Neutrophil (primary cell): Measurements from ENCODE around the gene FAM151B.
"Not testable (repeated sequence)": the region's sequence is repeated elsewhere in the genome, so short reads cannot be mapped to it uniquely, and the experiment has no call there.

Source experiments
- H3K27ac ChIP-seq: fragments of 200-600 bp; sonication (generic); 2 replicates; pipeline ENCODE4 v1.5.1; 2016; ENCODE audit warnings: mild to moderate bottlenecking, moderate library complexity
- H3K27me3 ChIP-seq: fragments of 200-600 bp; sonication (generic); 2 replicates; pipeline ENCODE4 v1.6.0; 2016; ENCODE audit warnings: mild to moderate bottlenecking
- H3K36me3 ChIP-seq: fragments of 200-600 bp; sonication (generic); 2 replicates; pipeline ENCODE4 v1.5.1; 2017
- H3K4me1 ChIP-seq, 2 experiments: fragments of 200-600 bp in 1 of 2; sonication (generic) in 1 of 2; 1 replicate in 1 of 2; 2 replicates in 1 of 2; pipeline versions ENCODE4 v1.5.1 to v1.6.1; 2013 to 2016; ENCODE audit warnings: low read depth in 1 of 2, low read length in 1 of 2, mild to moderate bottlenecking in 1 of 2, moderate library complexity in 1 of 2; ENCODE audit not compliant: control insufficient read depth in 1 of 2, insufficient read depth in 1 of 2
- H3K4me3 ChIP-seq, 2 experiments: fragments of 200-600 bp in 1 of 2; sonication (generic) in 1 of 2; 1 replicate in 1 of 2; 2 replicates in 1 of 2; pipeline ENCODE4 v1.5.1; 2013 to 2016; ENCODE audit warnings: low read depth in 1 of 2, low read length in 1 of 2, mild to moderate bottlenecking in 1 of 2, moderate library complexity in 1 of 2
- H3K9me3 ChIP-seq: fragments of 200-600 bp; sonication (generic); 2 replicates; pipeline ENCODE4 v1.5.1; 2016
- TF ChIP-seq, protein P1 (sequence below): fragments of 200-600 bp; sonication (generic); IDR thresholded peaks from 2 replicates; pipeline ENCODE4 v1.5.1; 2016; ENCODE audit warnings: antibody characterized with exemption

FAM151B gene

DNA sequence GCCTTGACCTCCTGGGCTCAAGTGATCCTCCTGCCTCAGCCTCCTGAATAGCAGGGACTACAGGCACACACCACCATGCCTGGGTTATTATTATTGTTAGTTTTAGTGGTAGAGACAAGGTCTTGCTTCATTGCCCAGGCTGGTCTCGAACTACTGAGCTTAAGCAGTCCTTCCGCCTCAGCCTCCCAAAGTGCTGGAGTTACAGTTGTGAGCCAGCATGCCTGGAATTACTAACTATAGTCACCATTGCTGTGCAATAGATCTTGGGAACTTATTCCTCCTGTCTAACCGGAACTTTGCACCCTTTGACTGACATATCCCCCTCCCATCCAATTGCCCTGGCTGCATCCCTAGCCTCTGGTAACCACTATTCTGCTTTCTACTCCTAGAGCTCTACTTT lies 3.4 kb downstream of the FAM151B start:
- Histone ChIP-seq H3K4me3 (no peak overlapping the region), H3K27me3 (no peaks in the 10 kb centered on the region), H3K27ac (no peak overlapping the region), H3K36me3 (no peaks in the 10 kb centered on the region), H3K4me1 (peaks cover 47 to 66% of the 10 kb centered on the region in 2 experiments), H3K9me3 (no peaks in the 10 kb centered on the region)
- TF ChIP-seq, protein P1, sequence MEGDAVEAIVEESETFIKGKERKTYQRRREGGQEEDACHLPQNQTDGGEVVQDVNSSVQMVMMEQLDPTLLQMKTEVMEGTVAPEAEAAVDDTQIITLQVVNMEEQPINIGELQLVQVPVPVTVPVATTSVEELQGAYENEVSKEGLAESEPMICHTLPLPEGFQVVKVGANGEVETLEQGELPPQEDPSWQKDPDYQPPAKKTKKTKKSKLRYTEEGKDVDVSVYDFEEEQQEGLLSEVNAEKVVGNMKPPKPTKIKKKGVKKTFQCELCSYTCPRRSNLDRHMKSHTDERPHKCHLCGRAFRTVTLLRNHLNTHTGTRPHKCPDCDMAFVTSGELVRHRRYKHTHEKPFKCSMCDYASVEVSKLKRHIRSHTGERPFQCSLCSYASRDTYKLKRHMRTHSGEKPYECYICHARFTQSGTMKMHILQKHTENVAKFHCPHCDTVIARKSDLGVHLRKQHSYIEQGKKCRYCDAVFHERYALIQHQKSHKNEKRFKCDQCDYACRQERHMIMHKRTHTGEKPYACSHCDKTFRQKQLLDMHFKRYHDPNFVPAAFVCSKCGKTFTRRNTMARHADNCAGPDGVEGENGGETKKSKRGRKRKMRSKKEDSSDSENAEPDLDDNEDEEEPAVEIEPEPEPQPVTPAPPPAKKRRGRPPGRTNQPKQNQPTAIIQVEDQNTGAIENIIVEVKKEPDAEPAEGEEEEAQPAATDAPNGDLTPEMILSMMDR = no peak

DNA sequence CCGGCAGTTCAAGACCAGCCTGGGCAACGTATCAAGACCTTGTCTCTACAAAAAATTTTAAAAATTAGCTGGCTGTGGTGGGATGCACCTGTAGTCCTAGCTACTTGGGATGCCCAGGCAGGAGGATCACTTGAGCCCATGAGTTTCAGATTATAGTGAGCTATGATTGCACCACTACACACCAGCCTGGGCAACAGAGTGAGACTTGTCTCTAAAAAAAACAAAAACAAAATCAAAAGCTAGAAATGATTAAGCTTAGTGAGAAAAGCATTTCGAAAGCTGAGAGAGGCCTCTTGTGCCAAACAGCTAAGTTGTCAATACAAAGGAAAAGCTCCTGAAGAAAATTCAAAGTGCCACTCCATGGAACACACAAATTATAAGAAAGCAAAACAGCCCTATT lies 4.8 kb downstream of the FAM151B start:
- Histone ChIP-seq H3K27ac (no peak overlapping the region), H3K27me3 (no peaks in the 10 kb centered on the region), H3K4me1 (peaks cover 46 to 58% of the 10 kb centered on the region in 2 experiments), H3K36me3 (no peaks in the 10 kb centered on the region), H3K9me3 (no peaks in the 10 kb centered on the region), H3K4me3 (no peak overlapping the region)
- TF ChIP-seq, protein P1 = no peak

DNA sequence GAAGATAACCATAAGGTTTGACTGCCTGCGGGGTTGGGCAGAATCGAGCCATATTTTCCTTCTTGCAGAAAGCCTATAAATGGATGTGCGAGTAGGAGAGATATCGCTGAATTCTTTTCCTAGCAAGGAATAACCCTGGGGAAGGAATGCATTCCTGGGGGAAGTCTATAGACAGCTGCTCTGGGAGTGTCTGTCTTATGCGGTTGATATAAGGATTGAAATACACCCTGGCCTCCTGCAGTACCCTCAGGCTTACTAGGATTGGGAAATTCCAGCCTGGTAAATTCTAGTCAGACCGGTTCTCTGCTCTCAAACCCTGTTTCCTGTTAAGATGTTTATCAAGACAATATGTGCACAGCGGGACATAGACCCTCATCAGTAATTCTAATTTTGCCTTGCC lies 5.5 kb downstream of the FAM151B start:
- not testable (repeated sequence) for H3K27ac ChIP-seq, H3K4me3 ChIP-seq

DNA sequence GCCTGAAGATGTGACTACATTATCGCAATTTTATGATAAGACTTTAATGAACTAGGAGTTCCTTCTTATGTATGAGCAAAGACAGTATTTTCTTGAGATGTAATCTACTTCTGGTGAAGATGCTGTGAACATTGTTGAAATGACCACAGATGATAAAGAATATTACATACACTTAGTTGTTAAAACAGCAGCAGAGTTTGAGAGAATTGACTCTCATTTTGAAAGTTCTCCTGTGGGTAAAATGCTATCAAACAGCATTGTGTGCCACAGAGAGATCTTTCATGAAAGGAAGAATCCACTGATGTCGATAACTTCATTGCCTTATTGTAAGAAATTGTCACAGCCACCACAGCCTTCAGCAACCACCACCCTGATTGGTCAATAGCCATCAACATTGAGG lies 8.0 kb downstream of the FAM151B start:
- Histone ChIP-seq H3K9me3 (no peaks in the 10 kb centered on the region), H3K36me3 (no peaks in the 10 kb centered on the region), H3K27me3 (no peaks in the 10 kb centered on the region), H3K4me3 (no peak overlapping the region), H3K27ac (peak overlapping the region; percentile 69), H3K4me1 (peaks cover 48 to 60% of the 10 kb centered on the region in 2 experiments)
- TF ChIP-seq, protein P1 = no peak

More for the DNA sequence above, 5.5 kb downstream of the FAM151B start:
- not testable (repeated sequence) for H3K27me3 ChIP-seq, H3K36me3 ChIP-seq, H3K9me3 ChIP-seq
- H3K4me1 ChIP-seq = peaks cover 49 to 64% of the 10 kb centered on the region in 2 experiments

DNA sequence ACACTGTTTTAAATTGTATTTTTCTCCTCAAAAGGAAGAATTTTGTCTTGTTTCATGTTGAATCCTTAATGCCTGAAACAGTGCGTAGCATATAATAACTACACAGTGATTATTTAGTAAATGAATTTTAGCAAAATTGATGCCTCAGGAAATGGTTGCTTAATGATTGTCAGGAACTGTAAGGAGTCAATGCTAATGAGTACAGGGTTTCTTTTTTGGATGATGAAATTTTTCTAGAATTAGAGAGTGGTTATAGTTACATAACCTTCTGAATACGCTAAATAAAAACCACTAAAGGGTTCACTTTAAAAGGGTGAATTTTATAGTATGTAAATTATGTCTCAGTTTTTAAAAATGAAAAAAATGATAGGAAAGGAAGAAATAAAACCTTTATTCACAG lies 14.9 kb downstream of the FAM151B start:
- Histone ChIP-seq H3K4me3 (peak overlapping the region in 1 of 2 experiments; percentile 25), H3K27ac (peak overlapping the region; percentile 73), H3K4me1 (peaks cover 47 to 49% of the 10 kb centered on the region in 2 experiments), H3K36me3 (no peaks in the 10 kb centered on the region), H3K27me3 (no peaks in the 10 kb centered on the region), H3K9me3 (no peaks in the 10 kb centered on the region)
- TF ChIP-seq, protein P1 = no peak

DNA sequence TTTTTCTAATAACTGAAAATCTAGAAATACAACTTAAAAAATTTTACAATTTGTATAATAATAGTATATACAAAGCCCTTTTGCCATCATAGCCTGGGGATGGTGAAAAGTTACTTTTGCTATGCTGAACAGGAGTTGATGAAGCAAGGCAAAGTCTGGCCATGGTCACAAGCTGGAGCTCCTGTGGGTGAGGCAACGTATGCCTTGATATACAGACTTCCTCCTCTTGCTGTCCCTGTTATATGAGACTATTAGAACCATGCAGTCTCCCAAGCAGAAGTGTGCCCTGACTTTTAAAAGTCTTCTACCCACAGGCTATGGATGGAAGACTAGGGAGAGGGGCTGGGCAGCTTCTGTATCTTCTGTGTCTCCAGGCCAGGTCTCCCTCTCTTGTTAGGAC lies 15.7 kb downstream of the FAM151B start:
- peak overlapping the region; percentile 73 for H3K27ac ChIP-seq
- H3K4me1 ChIP-seq = peaks cover 45 to 49% of the 10 kb centered on the region in 2 experiments
- no peaks in the 10 kb centered on the region for H3K9me3 ChIP-seq
- H3K27me3 ChIP-seq = no peaks in the 10 kb centered on the region
- peak overlapping the region; percentile 4 to 25 for H3K4me3 ChIP-seq
- TF ChIP-seq, protein P1 = no peak
- no peaks in the 10 kb centered on the region for H3K36me3 ChIP-seq
